Measurements from ENCODE around the gene ENOPH1.

GRCh38 chr4:82510216-82510615 is 79.8 kb downstream of the ENOPH1 start:
- no peak for TF ChIP-seq EZH2phosphoT487 (IDR thresholded peaks at IDR 0.05; ENCODE audit: insufficient read depth, low read depth)
- no peak for TF ChIP-seq EZH2 (IDR thresholded peaks at IDR 0.05; ENCODE audit: insufficient read depth, poor library complexity, severe bottlenecking)
